ENCODE results near the gene LIN52.

DNA sequence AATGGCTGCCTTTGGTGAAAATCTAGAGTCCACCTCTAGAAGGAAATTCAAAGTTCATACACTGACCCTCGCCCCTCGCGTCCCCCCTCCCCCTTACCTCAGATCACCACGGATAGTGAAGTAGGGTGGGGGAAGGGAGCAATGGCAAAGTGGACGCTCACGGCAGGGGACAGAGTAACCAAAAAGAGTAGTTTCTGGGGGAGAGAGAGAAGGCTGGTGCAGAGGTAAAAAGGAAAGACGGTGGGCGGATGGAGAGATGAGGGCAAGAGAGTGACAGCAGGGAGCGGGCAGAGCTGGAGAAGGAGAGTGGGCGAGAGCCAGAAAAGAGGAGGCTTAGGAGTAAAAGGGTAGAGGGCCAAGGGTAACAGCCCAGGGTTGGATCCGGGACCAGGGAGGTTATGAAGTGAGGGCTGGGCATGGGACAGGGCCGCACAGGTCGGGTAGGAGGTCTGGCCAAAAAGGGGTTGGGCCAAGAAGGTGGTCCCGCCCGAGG lies 926 bp upstream of the LIN52 start:
- no peak for TF ChIP-seq POLR2A (IDR thresholded peaks at IDR 0.05)
- no peak for TF ChIP-seq POLR2AphosphoS5 (IDR thresholded peaks at IDR 0.05)

Data from spleen (tissue), 3 donors.